Measurements from ENCODE around the gene ITPKA. TPM values are rescaled to one million over a fixed set of nuclear protein-coding genes. Genes with fewer than 3 reads are reported as not detected.

The ITPKA gene
- total RNA-seq, 1 donor from 2014 or later: 6.0 TPM

DNA sequence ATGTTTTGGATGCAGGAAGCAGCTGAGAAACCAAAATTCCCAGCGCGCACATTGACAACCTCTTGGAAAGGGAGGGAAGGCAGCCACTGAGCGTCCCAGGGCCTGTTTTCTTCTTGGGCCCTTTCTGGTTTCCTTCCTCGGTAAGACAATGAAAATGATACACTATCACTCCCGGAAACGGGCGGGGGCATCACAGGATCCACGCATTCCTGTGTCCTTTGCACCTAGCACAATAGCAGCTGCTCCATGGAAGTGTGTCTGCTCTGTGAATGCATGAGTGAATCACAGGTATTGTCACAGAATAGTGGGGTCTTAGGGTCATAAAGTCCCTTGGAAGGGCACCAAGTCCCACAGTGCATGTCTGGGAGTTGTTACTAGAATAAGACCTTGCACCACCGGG is 6.3 kb upstream of the ITPKA start:
- no peak for ATAC-seq
- no peak for DNase-seq

GRCh38 chr15:41487802-41488201 is 5.9 kb upstream of the ITPKA start:
- ATAC-seq (no peak), DNase-seq (no peak)
- intact Hi-C loops (cut with micrococcal nuclease): no loop called here

More for the DNA sequence above, 6.3 kb upstream of the ITPKA start:
- intact Hi-C loops (cut with micrococcal nuclease): no loop called here

DNA sequence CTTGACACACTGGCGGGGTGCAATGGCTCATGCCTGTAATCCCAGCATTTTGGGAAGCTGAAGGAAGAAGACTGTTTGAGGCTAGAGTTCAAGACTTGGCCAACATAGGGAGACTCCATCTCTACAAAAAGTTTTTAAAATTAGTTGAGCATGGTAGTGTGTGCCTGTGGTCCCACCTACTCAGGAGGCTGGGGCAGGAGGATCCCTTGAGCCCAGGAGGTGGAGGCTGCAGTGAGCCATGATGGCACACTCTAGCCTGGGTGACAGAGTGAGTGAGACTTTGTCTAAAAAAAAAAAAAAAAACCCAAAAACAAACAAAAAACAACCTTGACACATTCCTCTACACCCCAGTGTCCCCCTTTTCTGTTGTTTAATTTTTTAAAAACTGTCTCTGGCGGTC is 4.0 kb upstream of the ITPKA start:
- ATAC-seq: no peak
- no peak for DNase-seq
- intact Hi-C loops (cut with micrococcal nuclease): no loop called here

GRCh38 chr15:41490355-41490754 is 3.3 kb upstream of the ITPKA start:
- intact Hi-C loops (cut with micrococcal nuclease): no loop called here
- DNase-seq (no peak), ATAC-seq (no peak)

GRCh38 chr15:41491889-41492288 is 1.8 kb upstream of the ITPKA start:
- ATAC-seq: no peak
- no peak for DNase-seq
- intact Hi-C loops (cut with micrococcal nuclease): no loop called here

DNA sequence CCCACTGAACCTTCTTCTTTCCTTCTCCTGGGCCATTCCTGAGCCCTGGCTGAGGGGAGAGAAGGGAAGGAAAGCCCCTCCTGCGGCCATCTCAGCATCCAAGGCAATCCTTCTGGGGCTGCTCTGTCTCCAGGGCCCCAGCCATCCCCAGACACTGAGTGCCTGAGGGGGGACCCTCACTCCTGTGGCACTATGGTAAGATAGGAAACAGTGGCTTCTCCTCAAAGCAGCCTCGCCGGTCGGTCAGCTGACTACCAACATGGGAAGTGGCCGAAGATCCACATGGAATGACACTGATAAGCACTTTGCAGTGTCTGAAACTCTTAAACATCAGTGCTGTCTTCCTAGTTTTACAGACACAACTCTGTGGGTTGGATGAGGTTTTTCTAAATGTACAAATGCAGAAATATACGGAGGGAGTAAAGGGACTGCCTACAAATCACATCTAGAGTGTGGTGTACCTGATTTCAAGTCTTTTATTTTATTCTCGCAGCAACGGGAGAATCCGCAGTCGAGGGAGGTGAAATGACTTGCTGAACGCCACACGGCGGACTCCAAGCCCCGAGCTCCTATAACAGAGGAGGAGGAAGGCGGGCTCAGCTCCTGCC is 973 bp upstream of the ITPKA start:
- intact Hi-C loops (cut with micrococcal nuclease): no loop called here
- DNase-seq (no peak), ATAC-seq (no peak)

GRCh38 chr15:41493902-41494189 is 172 bp downstream of the ITPKA start:
- no peak for ATAC-seq
- no peak for DNase-seq
- intact Hi-C loops (cut with micrococcal nuclease): no loop called here

DNA sequence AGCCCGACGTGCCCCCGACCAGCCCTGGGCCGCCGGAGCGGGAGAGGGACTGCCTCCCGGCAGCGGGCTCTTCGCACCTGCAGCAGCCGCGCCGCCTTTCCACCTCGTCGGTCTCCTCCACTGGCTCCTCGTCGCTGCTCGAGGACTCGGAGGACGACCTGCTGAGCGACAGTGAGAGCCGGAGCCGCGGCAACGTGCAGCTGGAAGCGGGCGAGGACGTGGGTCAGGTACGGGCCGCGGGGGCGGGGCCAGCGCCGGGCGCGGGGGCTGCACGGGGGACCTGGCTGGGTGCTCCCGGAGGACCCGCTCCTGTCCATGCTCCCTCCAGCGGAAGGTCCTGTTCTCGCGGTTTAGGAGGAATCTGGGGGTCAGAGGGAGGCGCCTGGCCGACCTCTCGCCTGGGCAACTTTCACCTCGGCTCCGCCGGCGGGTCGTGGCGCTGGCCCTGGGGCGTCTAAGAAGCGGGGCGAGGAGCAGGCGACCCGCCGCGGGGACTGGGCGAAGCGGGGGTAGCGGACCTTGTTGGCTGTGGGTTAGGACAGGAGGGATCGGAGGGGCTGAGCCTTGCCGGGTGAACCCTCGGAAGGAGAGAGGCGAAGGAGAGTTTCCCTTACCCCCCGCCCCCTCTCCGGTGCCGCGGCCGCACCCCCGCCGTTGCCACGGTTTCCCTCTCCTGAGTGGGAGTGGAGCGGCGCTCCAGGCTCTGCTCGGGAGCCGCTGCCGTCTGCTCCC is 682 bp downstream of the ITPKA start:
- ATAC-seq (no peak), DNase-seq (peak; percentile 41)
- intact Hi-C loops (cut with micrococcal nuclease): no loop called here

DNA sequence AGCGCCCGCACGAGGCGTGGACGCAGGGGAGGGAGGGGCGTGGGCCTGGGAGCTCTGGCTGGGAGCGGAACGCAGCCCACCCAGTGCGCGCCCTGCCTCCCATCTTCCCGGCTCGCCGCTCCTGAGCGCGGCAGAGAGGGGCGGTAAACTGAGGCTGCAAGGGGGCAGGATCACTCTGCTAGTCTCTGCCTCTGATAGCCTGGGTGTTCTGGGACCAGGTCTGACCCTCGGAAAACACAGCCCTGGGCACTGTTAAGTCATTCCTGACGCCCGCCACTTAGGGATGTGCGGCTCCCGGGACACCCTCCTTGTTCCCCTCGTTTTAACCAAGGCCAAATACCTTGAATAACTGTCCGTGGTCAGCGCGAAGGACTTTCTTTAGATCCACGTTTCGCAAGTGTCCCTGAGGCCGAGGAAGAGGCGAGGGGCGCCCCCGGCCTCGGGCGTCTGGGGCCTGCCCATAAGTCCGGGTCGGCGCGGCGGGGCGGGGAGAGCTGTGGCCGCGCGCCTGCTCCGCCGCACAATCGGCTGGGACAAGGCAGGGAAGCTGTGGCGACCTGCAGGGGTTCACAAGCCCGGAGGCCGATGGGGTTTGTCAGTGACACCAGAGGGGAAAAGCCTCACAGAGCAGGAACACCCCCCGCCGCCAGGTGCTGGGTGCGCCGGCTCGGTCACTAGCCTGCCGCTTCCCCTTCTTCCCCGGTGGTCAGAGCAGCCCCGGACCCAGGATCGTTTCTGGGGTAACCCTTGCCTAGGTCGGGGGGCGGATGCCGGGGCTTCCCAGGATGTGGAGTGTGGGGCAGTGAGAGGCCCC is 1.5 kb downstream of the ITPKA start:
- no peak for DNase-seq
- intact Hi-C loops (cut with micrococcal nuclease): no loop called here

GRCh38 chr15:41495736-41496599 is 2.3 kb downstream of the ITPKA start:
- intact Hi-C loops (cut with micrococcal nuclease): no loop called here
- peak; percentile 6 for ATAC-seq
- no peak for DNase-seq

More for the DNA sequence above, 1.5 kb downstream of the ITPKA start:
- no peak for ATAC-seq

GRCh38 chr15:41498657-41499056 is 5.0 kb downstream of the ITPKA start:
- intact Hi-C loops (cut with micrococcal nuclease): no loop called here
- ATAC-seq: no peak
- DNase-seq: no peak

GRCh38 chr15:41499109-41499851 is 5.6 kb downstream of the ITPKA start:
- intact Hi-C loops (cut with micrococcal nuclease): no loop called here
- DNase-seq (no peak), ATAC-seq (no peak)

DNA sequence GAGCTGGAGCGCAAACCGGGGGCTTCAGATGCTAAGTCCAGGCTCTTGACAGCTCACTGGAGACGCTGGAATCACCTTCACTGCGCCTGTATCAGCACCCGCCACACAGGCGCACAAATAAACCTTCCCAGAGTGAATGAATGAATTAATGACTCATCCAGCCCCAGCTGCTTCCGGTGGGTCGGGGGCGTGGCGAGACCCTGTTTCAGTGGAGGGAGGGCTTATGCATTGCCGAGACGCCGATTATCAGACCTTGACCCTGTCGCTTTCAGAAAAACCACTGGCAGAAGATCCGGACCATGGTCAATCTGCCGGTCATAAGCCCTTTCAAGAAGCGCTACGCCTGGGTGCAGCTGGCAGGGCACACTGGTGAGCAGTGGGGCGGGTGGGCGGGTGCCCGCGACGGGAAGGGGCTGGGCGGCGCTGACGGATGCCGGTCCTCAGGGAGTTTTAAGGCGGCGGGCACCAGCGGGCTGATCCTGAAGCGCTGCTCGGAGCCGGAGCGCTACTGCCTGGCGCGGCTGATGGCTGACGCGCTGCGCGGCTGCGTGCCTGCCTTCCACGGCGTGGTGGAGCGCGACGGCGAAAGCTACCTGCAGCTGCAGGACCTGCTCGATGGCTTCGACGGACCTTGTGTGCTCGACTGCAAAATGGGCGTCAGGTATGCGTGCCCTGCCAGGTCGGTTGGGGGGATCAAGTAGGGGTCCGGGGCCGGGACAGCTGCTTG is 7.7 kb downstream of the ITPKA start:
- intact Hi-C loops (cut with micrococcal nuclease): no loop called here
- DNase-seq: no peak
- peak; percentile 55 for ATAC-seq

DNA sequence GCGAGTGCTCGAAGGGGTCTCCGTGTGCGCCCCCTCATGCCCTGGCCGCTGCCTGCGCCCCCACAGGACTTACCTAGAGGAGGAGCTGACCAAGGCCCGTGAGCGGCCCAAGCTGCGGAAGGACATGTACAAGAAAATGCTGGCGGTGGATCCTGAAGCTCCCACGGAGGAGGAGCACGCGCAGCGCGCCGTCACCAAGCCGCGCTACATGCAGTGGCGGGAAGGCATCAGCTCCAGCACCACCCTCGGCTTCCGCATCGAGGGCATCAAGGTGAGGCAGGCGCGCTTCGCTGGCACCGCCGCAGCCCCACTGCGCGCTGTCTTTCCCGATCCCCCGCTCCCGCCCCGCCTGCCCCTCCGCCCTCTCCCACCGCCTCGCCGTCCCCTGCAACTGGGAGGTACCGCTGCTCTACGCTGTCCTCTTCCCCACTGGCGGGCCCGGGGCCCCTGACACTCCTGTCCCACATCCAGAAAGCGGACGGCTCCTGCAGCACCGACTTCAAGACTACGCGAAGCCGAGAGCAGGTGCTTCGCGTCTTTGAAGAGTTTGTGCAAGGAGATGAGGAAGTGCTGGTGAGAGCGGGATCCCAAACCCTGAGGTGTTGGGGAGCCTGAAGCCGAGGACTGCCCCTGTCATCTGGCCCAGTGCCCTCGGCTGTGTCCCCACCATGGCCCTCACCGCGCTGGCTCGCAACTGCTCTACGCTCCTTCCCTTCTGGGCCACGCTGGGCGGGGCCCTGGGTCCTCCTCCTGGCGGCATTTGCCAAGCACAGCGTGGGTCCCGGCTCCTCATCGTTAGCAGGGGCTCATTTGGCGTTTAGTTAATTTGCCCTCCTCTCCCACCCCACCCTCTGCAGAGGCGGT is 8.5 kb downstream of the ITPKA start:
- intact Hi-C loops (cut with micrococcal nuclease): no loop called here
- ATAC-seq (peak; percentile 22), DNase-seq (no peak)

DNA sequence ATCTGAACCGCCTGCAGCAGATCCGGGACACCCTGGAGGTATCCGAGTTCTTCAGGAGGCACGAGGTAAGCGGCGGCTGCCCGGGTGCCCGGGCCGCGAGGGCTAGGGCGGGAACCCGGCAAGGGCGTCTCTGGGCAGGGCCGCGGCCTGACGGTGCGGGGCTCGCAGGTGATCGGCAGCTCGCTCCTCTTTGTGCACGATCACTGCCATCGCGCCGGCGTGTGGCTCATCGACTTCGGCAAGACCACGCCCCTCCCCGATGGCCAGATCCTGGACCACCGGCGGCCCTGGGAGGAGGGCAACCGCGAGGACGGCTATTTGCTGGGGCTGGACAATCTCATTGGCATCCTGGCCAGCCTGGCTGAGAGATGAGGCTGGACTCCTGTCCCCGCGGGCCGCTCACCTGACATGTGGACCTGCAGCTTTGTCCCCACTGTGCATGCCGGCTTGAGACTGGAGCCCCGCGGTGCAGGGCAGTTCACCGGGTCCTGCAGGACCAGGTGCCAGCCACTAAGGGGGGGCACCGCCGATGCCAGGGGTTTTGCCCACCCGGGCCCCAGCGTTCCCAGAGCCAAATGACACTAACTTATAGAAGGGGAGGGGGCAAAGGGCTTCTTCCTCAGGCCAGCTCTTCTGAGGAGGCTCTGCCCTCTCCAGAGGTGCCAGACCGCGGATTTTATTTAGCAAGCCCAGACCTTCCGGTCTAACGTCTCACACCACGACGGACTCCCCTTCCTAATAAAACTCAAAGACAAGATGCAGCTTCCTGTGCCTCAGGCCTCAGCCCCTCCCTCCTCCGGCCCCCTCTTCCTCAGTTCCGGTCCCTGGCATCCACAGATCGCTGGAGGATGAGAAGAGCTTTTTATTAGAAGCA is 9.4 kb downstream of the ITPKA start:
- ATAC-seq (no peak), DNase-seq (no peak)
- intact Hi-C loops (cut with micrococcal nuclease): no loop called here

- no peak for DNase-seq
Observed at GRCh38 chr15:41503669-41504010, 10.0 kb downstream of the ITPKA start.

More at GRCh38 chr15:41503669-41504010, 10.0 kb downstream of the ITPKA start:
- intact Hi-C loops (cut with micrococcal nuclease): no loop called here
- ATAC-seq: no peak

Data from left ventricle myocardium superior (tissue), 1 donor.